Gastroesophageal sphincter (tissue), 4 donors: ENCODE measurements around the gene THUMPD2. TPM values are rescaled to one million over a fixed set of nuclear protein-coding genes. Genes with fewer than 3 reads are reported as not detected.
"Not testable (repeated sequence)": the region's sequence is repeated elsewhere in the genome, so short reads cannot be mapped to it uniquely, and the experiment has no call there.

Experiments
- ATAC-seq: fragments of 150-250 bp; one replicate; pipeline ENCODE4 v1.9.1; 2016; ENCODE audit warnings: mild to moderate bottlenecking, moderate library complexity
- H3K27ac ChIP-seq, 4 donors: fragments of 200-600 bp; sonication (generic) in 3 of 4; 1 replicate in 3 of 4; 2 replicates in 1 of 4; pipeline ENCODE4 v1.5.1; 2016 to 2019
- H3K27me3 ChIP-seq: fragments of 200-600 bp; sonication (generic); one replicate; pipeline ENCODE4 v1.5.1; 2019
- H3K36me3 ChIP-seq, 2 donors: fragments of 200-600 bp; sonication (generic); one replicate each; pipeline ENCODE4 v1.5.1; 2019; ENCODE audit warnings: control low read depth in 1 of 2
- H3K4me1 ChIP-seq, 3 donors: fragments of 200-600 bp; sonication (generic); 1 replicate in 2 of 3; 2 replicates in 1 of 3; pipeline ENCODE4 v1.5.1; 2016 to 2019; ENCODE audit warnings: control low read depth in 2 of 3
- H3K4me3 ChIP-seq, 2 donors: fragments of 200-600 bp; sonication (generic); one replicate each; pipeline ENCODE4 v1.5.1; 2019; ENCODE audit warnings: mild to moderate bottlenecking in 1 of 2, moderate library complexity in 1 of 2
- H3K9me3 ChIP-seq, 3 donors: fragments of 200-600 bp; sonication (generic); one replicate each; pipeline ENCODE4 v1.5.1; 2017 to 2019; ENCODE audit warnings: control low read depth in 2 of 3
- EP300 ChIP-seq: sonication (generic); formaldehyde crosslinking; IDR thresholded peaks from one replicate; pipeline ENCODE4 v1.6.1; 2017; ENCODE audit warnings: antibody characterized with exemption, mild to moderate bottlenecking
- POLR2A ChIP-seq, 2 donors: fragments of 450-650 bp; IDR thresholded peaks; one replicate each; pipeline ENCODE4 v1.6.1; 2017; ENCODE audit warnings: antibody characterized with exemption in 2 of 2, mild to moderate bottlenecking in 2 of 2, moderate library complexity in 1 of 2
- POLR2AphosphoS5 ChIP-seq: sonication (generic); formaldehyde crosslinking; IDR thresholded peaks from one replicate; pipeline ENCODE4 v1.6.1; 2017; ENCODE audit warnings: antibody characterized with exemption
- WGBS, 2 donors: methylation state at CpG; one replicate each; pipeline ENCODE4 v1.1.5; 2018; ENCODE audit warnings: low coverage in 1 of 2; 5-methylcytosine and 5-hydroxymethylcytosine counted together
- total RNA-seq, 4 donors: library from RNA; depleted of rRNA; stranded (reverse); fragments of >200 nt; gene quantifications; one replicate each; pipeline ENCODE4 v1.1.0, GENCODE V29; 2016
- TF ChIP-seq, protein P1 (sequence below), 4 experiments: fragments of 200-600 bp in 2 of 4; fragments of 450-650 bp in 2 of 4; sonication (generic) in 1 of 4; IDR thresholded peaks; one replicate each; pipeline ENCODE4 v1.5.1; 2017 to 2019; ENCODE audit warnings: antibody characterized with exemption in 4 of 4, mild to moderate bottlenecking in 2 of 4, moderate library complexity in 2 of 4

Gene THUMPD2
- total RNA-seq, 4 donors from 2014 or later, result 9.3 to 60.1 (median 13.6) TPM

DNA sequence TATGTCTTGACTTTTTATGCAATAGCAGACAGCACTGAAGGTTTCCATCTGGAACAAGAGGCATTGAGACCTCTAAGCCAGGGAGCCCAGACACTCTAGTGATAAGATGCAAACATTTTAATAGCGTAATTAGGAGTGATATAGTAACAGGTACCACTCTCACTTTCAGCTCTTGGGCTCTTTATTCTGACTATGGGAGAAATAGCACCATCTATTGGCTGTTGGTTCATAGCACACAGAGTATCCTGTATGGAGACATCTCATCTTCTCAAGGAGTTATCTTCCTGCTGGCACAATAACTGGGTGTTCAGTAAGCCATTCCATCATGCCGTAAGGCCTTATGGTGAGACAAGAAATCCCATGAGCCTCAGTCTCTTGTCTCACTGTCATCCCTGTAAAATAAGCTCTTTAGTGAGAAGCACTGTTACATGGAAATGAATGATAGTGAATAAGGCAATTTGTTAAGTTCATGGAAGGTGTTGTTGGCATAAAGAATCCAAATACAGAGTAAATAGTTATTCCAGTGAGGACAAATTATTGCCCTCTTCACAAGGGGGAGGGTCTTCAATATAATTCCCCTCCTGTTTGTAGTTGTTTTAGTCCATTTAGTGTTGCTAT lies 48.3 kb downstream of the THUMPD2 start:
- peaks cover 0 to 41% of the 10 kb centered on the region in 2 donors for H3K36me3 ChIP-seq
- no peaks in the 10 kb centered on the region for H3K27me3 ChIP-seq
- no peak overlapping the region for H3K27ac ChIP-seq
- H3K9me3 ChIP-seq, result no peaks in the 10 kb centered on the region
- no peak for ATAC-seq
- H3K4me1 ChIP-seq, result peaks cover 0 to 5% (median 0%) of the 10 kb centered on the region in 3 donors
- H3K4me3 ChIP-seq, result no peak overlapping the region
- WGBS, 2 donors, result 86 to 90% methylated on average over 1 to 2 of the region's 2 CpGs
- TF ChIP-seq, protein P1, sequence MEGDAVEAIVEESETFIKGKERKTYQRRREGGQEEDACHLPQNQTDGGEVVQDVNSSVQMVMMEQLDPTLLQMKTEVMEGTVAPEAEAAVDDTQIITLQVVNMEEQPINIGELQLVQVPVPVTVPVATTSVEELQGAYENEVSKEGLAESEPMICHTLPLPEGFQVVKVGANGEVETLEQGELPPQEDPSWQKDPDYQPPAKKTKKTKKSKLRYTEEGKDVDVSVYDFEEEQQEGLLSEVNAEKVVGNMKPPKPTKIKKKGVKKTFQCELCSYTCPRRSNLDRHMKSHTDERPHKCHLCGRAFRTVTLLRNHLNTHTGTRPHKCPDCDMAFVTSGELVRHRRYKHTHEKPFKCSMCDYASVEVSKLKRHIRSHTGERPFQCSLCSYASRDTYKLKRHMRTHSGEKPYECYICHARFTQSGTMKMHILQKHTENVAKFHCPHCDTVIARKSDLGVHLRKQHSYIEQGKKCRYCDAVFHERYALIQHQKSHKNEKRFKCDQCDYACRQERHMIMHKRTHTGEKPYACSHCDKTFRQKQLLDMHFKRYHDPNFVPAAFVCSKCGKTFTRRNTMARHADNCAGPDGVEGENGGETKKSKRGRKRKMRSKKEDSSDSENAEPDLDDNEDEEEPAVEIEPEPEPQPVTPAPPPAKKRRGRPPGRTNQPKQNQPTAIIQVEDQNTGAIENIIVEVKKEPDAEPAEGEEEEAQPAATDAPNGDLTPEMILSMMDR (IDR thresholded peaks at IDR 0.05), result peak in 1 of 4 experiments; percentile 39
- TF ChIP-seq POLR2A (IDR thresholded peaks at IDR 0.05), result no peak
- no peak for TF ChIP-seq POLR2AphosphoS5
- TF ChIP-seq EP300, result no peak

DNA sequence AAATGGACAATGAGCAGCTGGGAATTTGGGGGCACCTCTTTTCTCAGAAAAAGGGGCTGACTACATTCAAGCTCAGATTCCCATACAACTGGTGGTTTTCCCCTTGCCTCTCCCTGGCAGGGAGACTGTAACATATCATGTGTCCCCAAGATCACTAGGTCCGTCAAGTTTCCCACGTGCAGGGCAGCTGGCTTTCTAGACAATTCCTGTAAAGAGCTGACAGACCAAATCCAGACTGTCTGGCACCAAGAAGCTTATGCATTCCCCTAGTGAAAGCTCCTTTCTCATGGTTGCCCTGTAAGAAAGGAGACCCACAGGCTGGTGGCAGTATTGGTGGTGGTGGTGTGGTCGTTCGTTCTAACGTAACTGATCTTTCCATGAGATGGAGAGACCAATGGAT lies 48.8 kb downstream of the THUMPD2 start:
- peaks cover 0 to 5% (median 0%) of the 10 kb centered on the region in 3 donors for H3K4me1 ChIP-seq
- no peak overlapping the region for H3K27ac ChIP-seq
- 83% methylated on average over 2 to 3 of the region's 5 CpGs for WGBS, 2 donors
- H3K36me3 ChIP-seq, result peaks cover 0 to 36% of the 10 kb centered on the region in 2 donors
- no peaks in the 10 kb centered on the region for H3K27me3 ChIP-seq
- TF ChIP-seq EP300 (no peak), POLR2AphosphoS5 (no peak)
- no peaks in the 10 kb centered on the region for H3K9me3 ChIP-seq
- no peak for ATAC-seq
- no peak overlapping the region for H3K4me3 ChIP-seq

DNA sequence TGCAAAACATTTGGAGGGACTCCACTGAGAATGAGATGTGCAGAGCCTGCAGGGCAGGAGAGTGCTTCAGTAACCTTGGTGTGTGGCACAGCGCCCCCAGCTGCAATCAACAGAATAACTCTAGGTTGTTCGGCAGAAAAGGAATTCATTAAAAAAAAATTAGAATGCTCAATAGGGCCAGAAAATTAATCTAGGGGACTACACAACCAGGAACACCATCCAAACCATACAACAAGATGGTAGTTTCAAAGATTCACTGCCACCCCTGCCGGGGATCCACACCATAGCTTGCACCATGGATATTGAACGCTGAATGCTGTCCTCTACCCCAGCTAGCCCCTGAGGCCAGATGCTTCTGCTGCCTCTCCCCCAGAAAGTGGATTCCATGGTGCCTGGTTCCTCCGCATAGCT lies 50.1 kb downstream of the THUMPD2 start:
- Histone ChIP-seq H3K9me3 (no peaks in the 10 kb centered on the region), H3K36me3 (peaks cover 0 to 28% of the 10 kb centered on the region in 2 donors), H3K27ac (no peak overlapping the region), H3K4me3 (no peak overlapping the region), H3K4me1 (peaks cover 0 to 5% (median 0%) of the 10 kb centered on the region in 3 donors), H3K27me3 (no peaks in the 10 kb centered on the region)
- no peak for ATAC-seq
- TF ChIP-seq, protein P1 (IDR thresholded peaks at IDR 0.05), result peak in 3 of 4 experiments; percentile 16 to 46 (median 19)
- TF ChIP-seq POLR2AphosphoS5 (no peak), EP300 (no peak), POLR2A (IDR thresholded peaks at IDR 0.05) (no peak)
- WGBS, 2 donors, result 57 to 69% methylated on average over 4 to 5 of the region's 5 CpGs

DNA sequence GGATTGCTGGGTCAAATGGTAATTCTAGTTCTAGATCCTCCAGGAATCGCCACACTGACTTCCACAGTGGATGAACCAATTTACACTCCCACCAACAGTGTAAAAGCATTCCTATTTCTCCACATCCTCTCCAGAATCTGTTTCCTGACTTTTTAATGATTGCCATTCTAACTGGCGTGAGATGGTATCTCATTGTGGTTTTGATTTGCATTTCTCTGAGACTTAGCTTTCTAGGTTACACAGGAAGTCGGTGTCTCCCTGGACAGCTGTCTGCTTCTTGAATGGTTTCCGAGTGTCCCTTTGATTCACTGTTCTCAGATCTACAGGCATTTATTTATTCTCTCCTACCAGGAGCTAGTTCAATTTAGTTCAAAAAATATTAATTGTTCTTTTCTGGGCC lies 51.0 kb downstream of the THUMPD2 start:
- ATAC-seq, H3K4me3 ChIP-seq, H3K9me3 ChIP-seq, H3K27me3 ChIP-seq, H3K27ac ChIP-seq: not testable (repeated sequence)
- Histone ChIP-seq H3K4me1 (peaks cover 0 to 10% (median 0%) of the 10 kb centered on the region in 3 donors), H3K36me3 (peaks cover 0 to 21% of the 10 kb centered on the region in 2 donors)
- WGBS, 2 donors, result 86 to 96% methylated on average over 4 of the region's 4 CpGs

DNA sequence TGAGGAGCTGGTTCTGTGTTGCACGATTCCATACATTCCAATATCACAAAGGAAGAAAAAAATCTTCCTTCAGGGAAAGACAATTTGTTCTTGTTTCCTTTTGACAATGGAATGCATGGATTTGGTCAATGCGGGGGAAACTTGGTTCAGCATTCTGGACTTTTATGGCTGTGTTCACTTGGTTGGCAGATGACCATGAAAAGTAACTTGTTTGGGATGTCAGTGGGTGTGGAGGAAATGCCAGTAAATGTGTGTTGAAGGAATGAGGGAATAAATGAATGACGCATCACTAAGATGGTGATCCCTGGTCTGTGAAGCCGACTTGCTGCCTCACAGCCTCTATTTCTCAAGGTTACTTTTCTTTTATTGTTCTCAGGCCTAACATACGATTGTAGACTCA lies 53.7 kb downstream of the THUMPD2 start:
- Histone ChIP-seq H3K4me3 (no peak overlapping the region), H3K27me3 (no peaks in the 10 kb centered on the region), H3K27ac (no peak overlapping the region), H3K36me3 (peaks cover 0 to 3% of the 10 kb centered on the region in 2 donors), H3K9me3 (no peaks in the 10 kb centered on the region), H3K4me1 (peaks cover 0 to 10% (median 0%) of the 10 kb centered on the region in 3 donors)
- 82 to 93% methylated on average over 5 of the region's 5 CpGs for WGBS, 2 donors
- TF ChIP-seq POLR2AphosphoS5 (no peak), EP300 (no peak), POLR2A (IDR thresholded peaks at IDR 0.05) (no peak)
- TF ChIP-seq, protein P1 (IDR thresholded peaks at IDR 0.05), result no peak
- no peak for ATAC-seq

DNA sequence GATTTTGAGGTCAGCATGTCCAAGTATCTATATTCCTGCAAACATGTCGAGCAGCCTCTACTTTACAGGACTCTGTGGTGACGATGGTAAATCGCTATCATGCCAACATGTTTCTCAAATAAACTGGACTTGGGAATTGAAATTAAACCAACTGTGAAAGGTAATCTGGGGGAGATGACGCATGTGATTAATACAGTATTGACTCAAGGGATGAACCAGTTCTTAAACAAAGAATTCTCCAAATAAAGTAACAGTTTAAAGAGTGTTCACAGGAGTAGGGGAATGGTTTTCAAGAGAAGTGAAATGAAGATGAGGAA lies 54.3 kb downstream of the THUMPD2 start:
- TF ChIP-seq POLR2A (IDR thresholded peaks at IDR 0.05) (no peak), EP300 (no peak), POLR2AphosphoS5 (no peak)
- TF ChIP-seq, protein P1 (IDR thresholded peaks at IDR 0.05), result no peak
- H3K27ac ChIP-seq, result no peak overlapping the region
- no peak for ATAC-seq
- H3K9me3 ChIP-seq, result no peaks in the 10 kb centered on the region
- WGBS, 2 donors, result 80 to 100% methylated on average over 2 to 3 of the region's 4 CpGs
- H3K27me3 ChIP-seq, result no peaks in the 10 kb centered on the region
- H3K36me3 ChIP-seq, result no peaks in the 10 kb centered on the region
- H3K4me3 ChIP-seq, result no peak overlapping the region
- H3K4me1 ChIP-seq, result peaks cover 0 to 10% (median 0%) of the 10 kb centered on the region in 3 donors
